ENCODE data around the gene C1orf35. TPM values are rescaled to one million over a fixed set of nuclear protein-coding genes. Genes with fewer than 3 reads are reported as not detected.

Gene C1orf35
- total and polyA plus RNA-seq, 9 of the 15 experiments (the other 6 are each of a cell fraction or from before 2014, with no cell fraction given), result 3.2 to 48.7 (median 12.5) TPM

GRCh38 chr1:228145463-228146416 is 42.6 kb upstream of the C1orf35 start (continued):
- TF ChIP-seq, protein P1, sequence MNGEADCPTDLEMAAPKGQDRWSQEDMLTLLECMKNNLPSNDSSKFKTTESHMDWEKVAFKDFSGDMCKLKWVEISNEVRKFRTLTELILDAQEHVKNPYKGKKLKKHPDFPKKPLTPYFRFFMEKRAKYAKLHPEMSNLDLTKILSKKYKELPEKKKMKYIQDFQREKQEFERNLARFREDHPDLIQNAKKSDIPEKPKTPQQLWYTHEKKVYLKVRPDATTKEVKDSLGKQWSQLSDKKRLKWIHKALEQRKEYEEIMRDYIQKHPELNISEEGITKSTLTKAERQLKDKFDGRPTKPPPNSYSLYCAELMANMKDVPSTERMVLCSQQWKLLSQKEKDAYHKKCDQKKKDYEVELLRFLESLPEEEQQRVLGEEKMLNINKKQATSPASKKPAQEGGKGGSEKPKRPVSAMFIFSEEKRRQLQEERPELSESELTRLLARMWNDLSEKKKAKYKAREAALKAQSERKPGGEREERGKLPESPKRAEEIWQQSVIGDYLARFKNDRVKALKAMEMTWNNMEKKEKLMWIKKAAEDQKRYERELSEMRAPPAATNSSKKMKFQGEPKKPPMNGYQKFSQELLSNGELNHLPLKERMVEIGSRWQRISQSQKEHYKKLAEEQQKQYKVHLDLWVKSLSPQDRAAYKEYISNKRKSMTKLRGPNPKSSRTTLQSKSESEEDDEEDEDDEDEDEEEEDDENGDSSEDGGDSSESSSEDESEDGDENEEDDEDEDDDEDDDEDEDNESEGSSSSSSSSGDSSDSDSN (IDR thresholded peaks at IDR 0.05; ENCODE audit: borderline replicate concordance in 1 of 2, low read depth in 2 of 2, low read length in 2 of 2), result peak in 1 of 2 experiments; percentile 94; a peak in 2 of 4 replicates
- TF ChIP-seq CBX5 (IDR thresholded peaks at IDR 0.05; ENCODE audit: borderline replicate concordance, low read depth), result no peak
- TF ChIP-seq HDAC3 (IDR thresholded peaks at IDR 0.05; ENCODE audit: borderline replicate concordance, partially characterized antibody), result no peak
- TF ChIP-seq E2F8 (IDR thresholded peaks at IDR 0.05; ENCODE audit: low read depth, partially characterized antibody), result no peak
- no peak for TF ChIP-seq ZFPM2 (CRISPR knock-in tag; IDR thresholded peaks at IDR 0.05)
- TF ChIP-seq ZNF507 (tag; conservative IDR thresholded peaks at IDR 0.05), result no peak
- TF ChIP-seq KAT2B (IDR thresholded peaks at IDR 0.05; ENCODE audit: low read depth, low read length), result no peak
- no peak for TF ChIP-seq PHB (CRISPR knock-in tag; IDR thresholded peaks at IDR 0.05)
- TF ChIP-seq TAF9B (IDR thresholded peaks at IDR 0.05; ENCODE audit: partially characterized antibody), result no peak
- no peak for TF ChIP-seq ADNP (tag; IDR thresholded peaks at IDR 0.05)
- TF ChIP-seq HMBOX1 (IDR thresholded peaks at IDR 0.05), result no peak
- TF ChIP-seq ZFX (CRISPR knock-in tag; IDR thresholded peaks at IDR 0.05), result 0 out of 2 replicates have a peak, but pooled peaks have one; percentile 25
- TF ChIP-seq ZNF224 (CRISPR knock-in tag; IDR thresholded peaks at IDR 0.05), result no peak
- no peak for TF ChIP-seq PPARD (CRISPR knock-in tag; IDR thresholded peaks at IDR 0.05)
- no peak for TF ChIP-seq C11orf30 (IDR thresholded peaks at IDR 0.05; ENCODE audit: low read depth)
- no peak for TF ChIP-seq LCOR (CRISPR knock-in tag; IDR thresholded peaks at IDR 0.05)
- no peak for TF ChIP-seq CTCFL (IDR thresholded peaks at IDR 0.05; ENCODE audit: borderline replicate concordance, insufficient read depth, low read depth, low read length, poor library complexity, severe bottlenecking)
- TF ChIP-seq LARP7 (IDR thresholded peaks at IDR 0.05), result no peak
- TF ChIP-seq TAF15 (IDR thresholded peaks at IDR 0.05; ENCODE audit: low read depth, low read length), result 0 out of 2 replicates have a peak, but pooled peaks have one; percentile 26
